AG09319 (cell line): ENCODE measurements around the gene ZMYM3.

Experiments used
- DNase-seq: peaks from one replicate; pipeline ENCODE4 v3.0.0-alpha.2; 2010; ENCODE audit warnings: low read depth; ENCODE audit errors: extremely low read depth
- TF ChIP-seq, protein P1 (sequence below): IDR thresholded peaks from 2 replicates; pipeline ENCODE4 v1.5.1; 2011; ENCODE audit warnings: low read depth, mild to moderate bottlenecking, inconsistent platforms, low read length, moderate library complexity

ZMYM3 gene

DNA sequence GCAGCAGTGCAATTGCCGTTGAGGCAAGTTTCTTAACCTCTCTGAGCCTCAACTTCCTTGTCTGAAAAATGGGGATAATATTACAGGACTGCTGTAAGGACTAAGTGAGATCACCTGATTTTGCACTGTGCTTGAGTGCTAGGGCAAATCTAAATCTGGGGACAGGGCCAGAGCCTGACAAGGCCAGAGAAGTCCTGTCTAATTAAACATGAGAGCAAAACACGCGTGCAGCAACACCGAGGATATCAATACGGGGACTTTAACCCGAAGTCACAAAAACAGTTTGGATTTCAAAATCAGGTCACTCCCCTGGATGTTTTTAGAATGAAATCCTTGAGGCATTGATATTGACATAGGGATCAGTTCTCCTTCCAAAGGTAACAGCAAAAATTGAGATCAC lies 36.6 kb downstream of the ZMYM3 start:
- TF ChIP-seq, protein P1, sequence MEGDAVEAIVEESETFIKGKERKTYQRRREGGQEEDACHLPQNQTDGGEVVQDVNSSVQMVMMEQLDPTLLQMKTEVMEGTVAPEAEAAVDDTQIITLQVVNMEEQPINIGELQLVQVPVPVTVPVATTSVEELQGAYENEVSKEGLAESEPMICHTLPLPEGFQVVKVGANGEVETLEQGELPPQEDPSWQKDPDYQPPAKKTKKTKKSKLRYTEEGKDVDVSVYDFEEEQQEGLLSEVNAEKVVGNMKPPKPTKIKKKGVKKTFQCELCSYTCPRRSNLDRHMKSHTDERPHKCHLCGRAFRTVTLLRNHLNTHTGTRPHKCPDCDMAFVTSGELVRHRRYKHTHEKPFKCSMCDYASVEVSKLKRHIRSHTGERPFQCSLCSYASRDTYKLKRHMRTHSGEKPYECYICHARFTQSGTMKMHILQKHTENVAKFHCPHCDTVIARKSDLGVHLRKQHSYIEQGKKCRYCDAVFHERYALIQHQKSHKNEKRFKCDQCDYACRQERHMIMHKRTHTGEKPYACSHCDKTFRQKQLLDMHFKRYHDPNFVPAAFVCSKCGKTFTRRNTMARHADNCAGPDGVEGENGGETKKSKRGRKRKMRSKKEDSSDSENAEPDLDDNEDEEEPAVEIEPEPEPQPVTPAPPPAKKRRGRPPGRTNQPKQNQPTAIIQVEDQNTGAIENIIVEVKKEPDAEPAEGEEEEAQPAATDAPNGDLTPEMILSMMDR = no peak

DNA sequence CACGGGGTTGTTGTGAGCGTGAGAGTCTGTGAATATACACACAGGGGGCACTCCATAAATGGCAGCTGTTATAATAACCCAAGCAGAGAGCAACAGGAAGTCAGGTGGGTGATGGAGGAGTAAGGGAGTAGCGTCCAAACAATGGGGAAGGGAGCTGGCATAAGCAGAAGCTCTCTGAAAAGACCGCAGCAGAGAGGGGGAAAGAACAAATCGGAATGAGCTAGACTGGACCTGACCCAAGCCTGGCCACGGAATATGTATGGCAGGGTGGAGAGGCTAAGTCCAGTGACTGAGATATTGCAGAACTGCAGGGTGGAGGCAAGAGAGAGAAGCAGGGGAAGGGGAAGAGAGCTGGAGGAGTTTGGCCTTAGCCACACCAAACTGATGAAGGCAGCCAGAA lies 37.5 kb downstream of the ZMYM3 start:
- no peak for DNase-seq
- TF ChIP-seq, protein P1 = no peak

More for the DNA sequence above, 36.6 kb downstream of the ZMYM3 start:
- no peak for DNase-seq

DNA sequence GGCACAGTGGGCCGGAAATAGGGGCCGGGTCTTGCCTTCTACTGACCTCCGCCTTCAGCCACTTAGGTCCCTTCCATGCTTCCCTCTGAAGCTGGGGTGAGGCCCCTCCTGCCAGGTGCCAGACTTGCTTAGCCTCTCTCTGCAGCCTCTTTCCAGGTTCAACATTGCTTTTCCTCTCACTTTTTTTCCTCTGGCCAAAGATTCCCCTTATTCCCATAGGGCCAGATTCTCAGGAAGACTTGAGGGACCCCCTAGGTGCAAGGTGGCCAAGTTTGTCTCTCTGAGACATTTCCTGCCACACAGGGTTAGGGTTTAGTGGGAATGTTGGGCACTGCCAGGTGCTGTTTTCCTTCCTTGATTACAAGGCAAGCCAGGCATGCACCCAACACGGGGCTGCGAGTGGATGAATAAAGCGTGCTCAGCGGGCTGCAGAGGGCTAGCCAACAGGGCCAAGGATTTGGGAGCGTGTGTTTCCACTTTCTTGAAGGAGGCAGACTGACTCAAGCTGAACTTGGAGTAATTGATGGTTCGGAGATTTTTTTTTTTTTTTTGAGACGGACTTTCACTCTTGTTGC lies 38.5 kb downstream of the ZMYM3 start:
- TF ChIP-seq, protein P1 = no peak
- DNase-seq = no peak

DNA sequence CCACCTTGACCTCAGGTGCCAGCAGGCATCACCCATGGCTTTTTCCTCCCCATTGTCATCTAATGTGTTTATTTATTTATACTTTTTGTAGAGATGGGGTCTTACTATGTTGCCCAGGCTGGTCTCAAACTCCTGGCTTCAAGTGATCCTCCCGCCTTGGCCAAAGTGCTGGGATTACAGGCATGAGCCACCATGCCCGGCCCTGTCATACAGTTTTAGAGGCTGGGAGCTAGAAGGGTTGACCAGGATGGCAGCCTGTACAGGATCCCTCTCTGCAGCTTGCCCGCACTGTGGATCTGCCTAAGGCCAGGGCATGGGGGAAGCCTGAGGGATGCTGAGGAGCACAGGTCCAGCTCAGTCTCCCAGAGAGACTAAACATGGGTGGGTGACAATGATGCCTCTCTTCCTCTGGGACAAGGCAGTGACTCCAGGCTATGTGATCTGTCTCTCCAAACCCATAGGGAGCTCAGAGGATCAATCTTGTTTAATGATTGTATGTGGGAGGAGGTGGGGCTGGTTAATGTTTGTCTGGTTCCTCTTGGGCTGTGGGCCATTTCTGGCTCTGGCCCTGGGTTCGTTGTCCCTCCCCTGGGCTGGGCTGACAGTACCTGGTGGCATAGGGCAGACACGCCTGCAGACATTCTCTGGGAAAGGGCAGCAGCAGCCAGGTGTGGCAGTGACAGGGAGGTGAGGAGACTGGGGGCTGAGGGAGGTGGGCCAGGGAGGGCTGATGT lies 39.2 kb downstream of the ZMYM3 start:
- TF ChIP-seq, protein P1 = no peak
- no peak for DNase-seq

DNA sequence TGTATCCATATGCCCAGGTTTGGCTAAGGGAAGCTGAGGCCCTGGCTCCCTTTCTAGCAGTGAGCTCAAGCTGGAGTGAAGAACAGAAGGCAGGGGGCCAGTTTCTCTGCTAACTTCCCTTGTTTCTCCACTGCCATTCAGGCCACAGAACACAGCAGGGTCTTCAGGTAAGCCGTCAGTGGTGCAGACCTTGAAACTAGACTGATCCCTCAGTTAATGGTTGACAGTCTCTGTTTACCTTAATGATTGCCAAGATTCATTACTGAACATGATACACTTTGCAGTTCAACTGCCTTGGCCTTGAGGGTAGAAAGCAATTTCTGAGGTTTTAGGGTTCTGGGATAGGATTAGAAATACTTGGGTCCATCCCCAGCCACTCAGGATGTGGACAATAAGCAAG lies 39.8 kb downstream of the ZMYM3 start:
- TF ChIP-seq, protein P1 = no peak

DNA sequence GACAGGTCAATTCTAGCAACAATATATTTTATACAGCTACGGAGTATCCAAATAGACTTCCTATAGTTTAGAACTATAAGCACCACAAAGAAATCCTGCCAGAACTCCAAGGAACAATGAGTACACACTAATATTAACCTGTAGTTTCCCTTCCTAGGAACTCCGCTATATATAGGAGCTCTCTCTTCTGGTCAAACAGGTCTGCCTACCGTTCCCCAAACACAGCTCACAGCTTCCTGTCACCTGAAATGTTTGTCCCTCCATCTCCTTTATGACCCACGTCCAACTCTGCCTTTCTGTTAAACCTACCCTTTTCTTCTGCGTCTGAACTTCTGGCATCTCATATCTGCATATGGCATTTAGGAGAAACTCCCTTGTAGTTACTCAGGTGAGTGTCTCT lies 41.4 kb downstream of the ZMYM3 start:
- TF ChIP-seq, protein P1 = no peak
- no peak for DNase-seq

More for the DNA sequence above, 39.8 kb downstream of the ZMYM3 start:
- no peak for DNase-seq

DNA sequence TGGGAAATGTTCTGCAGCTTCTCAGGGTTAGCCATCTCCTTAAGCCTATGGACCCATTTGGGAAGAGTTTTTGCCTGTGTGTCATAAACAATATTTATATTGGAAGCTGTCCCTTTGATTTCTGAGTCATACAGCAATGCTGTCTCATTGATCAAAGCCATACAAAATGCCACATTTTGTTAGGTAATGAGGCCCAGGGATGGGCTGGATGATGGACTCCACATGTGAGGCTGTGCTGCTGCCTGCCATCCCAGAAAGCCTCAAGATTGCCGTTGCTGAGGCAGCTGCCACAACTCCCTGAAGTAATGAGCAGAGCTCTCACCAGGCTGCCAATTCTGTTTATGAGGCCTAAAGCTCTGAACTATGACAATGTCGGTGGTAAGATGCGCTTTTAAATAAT lies 43.1 kb downstream of the ZMYM3 start:
- peak; percentile 29 for DNase-seq
- TF ChIP-seq, protein P1 = no peak
